ENCODE data around the gene PTPRJ. TPM values are rescaled to one million over a fixed set of nuclear protein-coding genes. Genes with fewer than 3 reads are reported as not detected.

PTPRJ gene
- total RNA-seq, 1 donor from 2014 or later = 4.7 TPM

DNA sequence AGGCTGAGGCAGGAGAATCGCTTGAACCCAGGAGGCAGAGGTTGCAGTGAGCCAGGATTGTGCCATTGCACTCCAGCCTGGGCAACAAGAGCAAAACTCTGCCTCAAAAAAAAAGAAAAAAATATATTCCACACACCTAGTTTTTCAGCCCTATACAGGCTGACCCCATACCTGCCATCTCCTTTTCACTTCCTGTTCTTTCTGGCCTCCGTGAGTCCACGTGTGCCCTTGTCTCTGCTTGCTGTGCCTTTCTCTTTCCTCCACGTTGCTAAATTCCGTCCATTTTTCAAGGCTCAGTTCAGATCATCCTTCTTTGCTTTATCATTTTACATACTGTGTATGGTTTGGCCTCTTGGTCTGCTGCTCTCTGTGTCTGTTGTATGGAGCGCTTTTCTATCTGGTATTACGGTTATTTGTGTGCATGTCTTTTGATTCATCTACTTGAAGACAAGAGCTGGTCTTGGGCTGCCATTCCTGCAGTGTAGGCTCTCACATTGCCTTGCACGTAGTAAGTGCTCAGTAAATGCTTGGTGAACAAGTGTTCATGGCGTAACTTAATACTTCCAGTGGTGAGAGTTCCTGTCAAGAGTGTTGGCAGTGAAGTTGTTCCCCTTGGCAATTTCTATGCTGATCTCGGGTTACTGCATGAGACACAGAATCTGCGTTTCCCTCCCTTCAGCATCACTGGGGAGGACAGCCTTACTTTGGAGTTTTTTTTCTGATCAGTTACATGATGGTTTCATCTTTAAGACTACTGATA, 57.5 kb downstream of the PTPRJ start:
- intact Hi-C loops (cut with DNase I) = loop anchor here (1.0 to 10.0 kb wide), 2 partner anchors 36 to 67 kb away; no protein-coding TSS in a partner anchor
- Histone ChIP-seq H3K4me1 (peaks cover 6% of the 10 kb centered on the region), H3K36me3 (no peaks in the 10 kb centered on the region), H3K4me3 (no peak overlapping the region), H3K9me3 (no peaks in the 10 kb centered on the region), H3K27ac (no peak overlapping the region), H3K27me3 (no peaks in the 10 kb centered on the region)
- DNase-seq (ENCODE audit: extremely low spot score in 2 of 2) = no peak
- no peak for TF ChIP-seq POLR2AphosphoS5 (IDR thresholded peaks at IDR 0.05; ENCODE audit: insufficient read depth in 1 of 2, low read depth in 1 of 2)
- TF ChIP-seq POLR2A (IDR thresholded peaks at IDR 0.05) = no peak
- TF ChIP-seq, protein P1, sequence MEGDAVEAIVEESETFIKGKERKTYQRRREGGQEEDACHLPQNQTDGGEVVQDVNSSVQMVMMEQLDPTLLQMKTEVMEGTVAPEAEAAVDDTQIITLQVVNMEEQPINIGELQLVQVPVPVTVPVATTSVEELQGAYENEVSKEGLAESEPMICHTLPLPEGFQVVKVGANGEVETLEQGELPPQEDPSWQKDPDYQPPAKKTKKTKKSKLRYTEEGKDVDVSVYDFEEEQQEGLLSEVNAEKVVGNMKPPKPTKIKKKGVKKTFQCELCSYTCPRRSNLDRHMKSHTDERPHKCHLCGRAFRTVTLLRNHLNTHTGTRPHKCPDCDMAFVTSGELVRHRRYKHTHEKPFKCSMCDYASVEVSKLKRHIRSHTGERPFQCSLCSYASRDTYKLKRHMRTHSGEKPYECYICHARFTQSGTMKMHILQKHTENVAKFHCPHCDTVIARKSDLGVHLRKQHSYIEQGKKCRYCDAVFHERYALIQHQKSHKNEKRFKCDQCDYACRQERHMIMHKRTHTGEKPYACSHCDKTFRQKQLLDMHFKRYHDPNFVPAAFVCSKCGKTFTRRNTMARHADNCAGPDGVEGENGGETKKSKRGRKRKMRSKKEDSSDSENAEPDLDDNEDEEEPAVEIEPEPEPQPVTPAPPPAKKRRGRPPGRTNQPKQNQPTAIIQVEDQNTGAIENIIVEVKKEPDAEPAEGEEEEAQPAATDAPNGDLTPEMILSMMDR (IDR thresholded peaks at IDR 0.05) = no peak

GRCh38 chr11:48040830-48041444, 60.6 kb downstream of the PTPRJ start:
- H3K4me3 ChIP-seq = no peak overlapping the region
- TF ChIP-seq, protein P1 (IDR thresholded peaks at IDR 0.05) = no peak
- TF ChIP-seq POLR2A (IDR thresholded peaks at IDR 0.05) = no peak
- no peak for TF ChIP-seq POLR2AphosphoS5 (IDR thresholded peaks at IDR 0.05; ENCODE audit: insufficient read depth in 1 of 2, low read depth in 1 of 2)
- no peaks in the 10 kb centered on the region for H3K36me3 ChIP-seq
- H3K27ac ChIP-seq = no peak overlapping the region
- DNase-seq (ENCODE audit: extremely low spot score in 2 of 2) = no peak
- intact Hi-C loops (cut with DNase I) = no loop called here
- no peaks in the 10 kb centered on the region for H3K4me1 ChIP-seq
- H3K9me3 ChIP-seq = no peaks in the 10 kb centered on the region
- H3K27me3 ChIP-seq = no peaks in the 10 kb centered on the region

DNA sequence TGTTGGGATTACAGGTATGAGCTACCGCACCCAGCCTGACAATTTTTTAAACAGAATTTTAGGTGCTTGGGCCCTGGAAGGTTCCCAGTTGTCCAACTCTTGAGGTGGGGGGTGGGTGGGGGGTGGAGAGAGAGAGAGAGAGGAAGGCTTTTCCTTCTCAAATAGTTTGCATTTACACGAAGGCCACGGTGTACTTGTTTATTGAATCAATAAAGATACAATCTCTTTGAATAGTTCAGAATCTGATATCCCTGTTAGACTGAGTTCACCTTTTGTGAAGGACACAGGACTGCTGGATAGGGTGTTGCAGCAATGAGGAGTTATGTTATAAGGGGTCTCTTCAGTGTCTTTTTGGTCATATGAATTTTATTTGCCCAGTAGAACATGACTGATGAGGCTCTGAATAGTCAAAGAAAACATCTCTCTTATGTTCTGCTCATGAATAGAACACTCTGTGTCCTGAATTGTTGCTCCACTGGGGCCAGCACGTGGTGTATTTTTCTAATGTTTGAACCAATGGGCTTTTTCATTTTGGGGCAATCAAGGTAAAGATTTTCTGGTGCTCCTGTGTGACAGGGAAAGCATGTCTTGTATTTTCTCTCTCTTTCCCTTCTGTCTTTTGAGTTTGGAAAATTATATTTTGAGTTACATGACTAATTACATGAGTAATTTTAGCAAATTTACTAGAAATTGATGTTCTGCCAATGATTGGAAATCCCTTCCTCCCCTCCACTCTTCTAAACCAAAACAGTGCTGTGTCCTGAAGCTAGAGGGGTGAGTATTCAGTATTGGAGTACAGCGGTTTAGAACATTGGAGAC, 61.7 kb downstream of the PTPRJ start:
- no peaks in the 10 kb centered on the region for H3K9me3 ChIP-seq

GRCh38 chr11:48043111-48043990, 63.0 kb downstream of the PTPRJ start:
- TF ChIP-seq, protein P1 (IDR thresholded peaks at IDR 0.05) = no peak
- TF ChIP-seq POLR2A (IDR thresholded peaks at IDR 0.05) (no peak), POLR2AphosphoS5 (IDR thresholded peaks at IDR 0.05; ENCODE audit: insufficient read depth in 1 of 2, low read depth in 1 of 2) (no peak)
- no peaks in the 10 kb centered on the region for H3K4me1 ChIP-seq
- H3K9me3 ChIP-seq = no peaks in the 10 kb centered on the region
- intact Hi-C loops (cut with DNase I) = no loop called here
- H3K36me3 ChIP-seq = no peaks in the 10 kb centered on the region
- H3K4me3 ChIP-seq = no peak overlapping the region
- no peak overlapping the region for H3K27ac ChIP-seq
- no peak for DNase-seq (ENCODE audit: extremely low spot score in 2 of 2)
- no peaks in the 10 kb centered on the region for H3K27me3 ChIP-seq

More for the DNA sequence above, 61.7 kb downstream of the PTPRJ start:
- Histone ChIP-seq H3K4me1 (no peaks in the 10 kb centered on the region), H3K27ac (no peak overlapping the region), H3K4me3 (no peak overlapping the region), H3K36me3 (no peaks in the 10 kb centered on the region), H3K27me3 (no peaks in the 10 kb centered on the region)
- TF ChIP-seq POLR2A (IDR thresholded peaks at IDR 0.05) = no peak
- TF ChIP-seq, protein P1 (IDR thresholded peaks at IDR 0.05) = no peak
- no peak for TF ChIP-seq POLR2AphosphoS5 (IDR thresholded peaks at IDR 0.05; ENCODE audit: insufficient read depth in 1 of 2, low read depth in 1 of 2)
- intact Hi-C loops (cut with DNase I) = no loop called here
- no peak for DNase-seq (ENCODE audit: extremely low spot score in 2 of 2)

Data from vagina (tissue), 2 donors.